Liver (tissue), 9 donors: ENCODE data around the gene DDAH2. TPM values are rescaled to one million over a fixed set of nuclear protein-coding genes. Genes with fewer than 3 reads are reported as not detected.

ENCODE experiments used
- DNase-seq: peaks from one replicate; pipeline ENCODE4 v3.0.0-alpha.2; 2017; ENCODE audit warnings: low spot score
- H3K27ac ChIP-seq, 2 donors: one replicate each; pipeline ENCODE4 v1.7.0; 2013; ENCODE audit warnings: inconsistent platforms in 2 of 2, low read length in 2 of 2, control low read depth in 1 of 2, low read depth in 1 of 2, mild to moderate bottlenecking in 1 of 2
- H3K27me3 ChIP-seq, 4 donors: one replicate each; pipeline versions ENCODE4 v1.6.1 to v1.7.0; 2013; ENCODE audit warnings: low read length in 3 of 4, inconsistent platforms in 1 of 4, mild to moderate bottlenecking in 1 of 4, moderate library complexity in 1 of 4; ENCODE audit not compliant: control insufficient read depth in 4 of 4, insufficient read depth in 4 of 4
- H3K36me3 ChIP-seq, 4 donors: one replicate each; pipeline versions ENCODE4 v1.6.1 to v1.7.0; 2013; ENCODE audit warnings: low read length in 3 of 4, mild to moderate bottlenecking in 3 of 4, low read depth in 1 of 4, moderate library complexity in 1 of 4; ENCODE audit not compliant: control insufficient read depth in 4 of 4, insufficient read depth in 3 of 4
- H3K4me1 ChIP-seq, 4 donors: one replicate each; pipeline versions ENCODE4 v1.6.1 to v1.7.0; 2013; ENCODE audit warnings: low read length in 3 of 4, mild to moderate bottlenecking in 3 of 4, moderate library complexity in 1 of 4; ENCODE audit not compliant: control insufficient read depth in 4 of 4, insufficient read depth in 4 of 4
- H3K4me3 ChIP-seq, 3 donors: one replicate each; pipeline versions ENCODE4 v1.6.1 to v1.7.0; 2013; ENCODE audit warnings: low read length in 3 of 3, control low read depth in 1 of 3, low read depth in 1 of 3, mild to moderate bottlenecking in 1 of 3
- H3K9ac ChIP-seq, 2 donors: one replicate each; pipeline ENCODE4 v1.7.0; 2013; ENCODE audit warnings: low read length in 2 of 2, mild to moderate bottlenecking in 2 of 2, moderate library complexity in 2 of 2, control low read depth in 1 of 2, low read depth in 1 of 2
- H3K9me3 ChIP-seq, 4 donors: one replicate each; pipeline versions ENCODE4 v1.6.1 to v1.7.0; 2013; ENCODE audit warnings: low read length in 3 of 4; ENCODE audit not compliant: control insufficient read depth in 4 of 4
- EGR1 ChIP-seq, 2 donors: IDR thresholded peaks; 2 replicates each; pipeline ENCODE4 v1.6.1; 2016 to 2018; ENCODE audit warnings: antibody characterized with exemption in 2 of 2, low read depth in 2 of 2
- FOXA1 ChIP-seq: IDR thresholded peaks from 2 replicates; pipeline ENCODE4 v1.6.1; 2016; ENCODE audit warnings: antibody characterized with exemption
- FOXA2 ChIP-seq: IDR thresholded peaks from 2 replicates; pipeline ENCODE4 v1.6.1; 2016; ENCODE audit warnings: antibody characterized with exemption
- GABPA ChIP-seq, 2 donors: IDR thresholded peaks in 1 of 2; conservative IDR thresholded peaks in 1 of 2; 2 replicates each; pipeline ENCODE4 v1.6.1; 2016; ENCODE audit warnings: antibody characterized with exemption in 2 of 2, mild to moderate bottlenecking in 1 of 2, moderate library complexity in 1 of 2
- HNF4A ChIP-seq, 2 donors: conservative IDR thresholded peaks; 2 replicates each; pipeline ENCODE4 v1.6.1; 2016; ENCODE audit warnings: antibody characterized with exemption in 2 of 2, mild to moderate bottlenecking in 2 of 2
- HNF4G ChIP-seq: IDR thresholded peaks from 2 replicates; pipeline ENCODE4 v1.6.1; 2016; ENCODE audit warnings: antibody characterized with exemption
- JUND ChIP-seq, 2 donors: IDR thresholded peaks; 2 replicates each; pipeline ENCODE4 v1.6.1; 2016; ENCODE audit warnings: antibody characterized with exemption in 2 of 2
- NR2F2 ChIP-seq: IDR thresholded peaks from 2 replicates; pipeline ENCODE4 v1.6.1; 2016; ENCODE audit warnings: antibody characterized with exemption
- RAD21 ChIP-seq, 2 donors: IDR thresholded peaks; 2 replicates each; pipeline ENCODE4 v1.6.1; 2016; ENCODE audit warnings: antibody characterized with exemption in 2 of 2, mild to moderate bottlenecking in 2 of 2
- RXRA ChIP-seq, 2 donors: IDR thresholded peaks; 2 replicates each; pipeline ENCODE4 v1.6.1; 2017 to 2018; ENCODE audit warnings: antibody characterized with exemption in 2 of 2, mild to moderate bottlenecking in 1 of 2
- SP1 ChIP-seq: IDR thresholded peaks from 2 replicates; pipeline ENCODE4 v1.6.1; 2018; ENCODE audit warnings: antibody characterized with exemption, mild to moderate bottlenecking
- TAF1 ChIP-seq: conservative IDR thresholded peaks from 2 replicates; pipeline ENCODE4 v1.6.1; 2016; ENCODE audit warnings: antibody characterized with exemption, mild to moderate bottlenecking
- YY1 ChIP-seq: IDR thresholded peaks from 2 replicates; pipeline ENCODE4 v1.6.1; 2016; ENCODE audit warnings: antibody characterized with exemption, mild to moderate bottlenecking
- WGBS: extraction: QIAGEN DNeasy Blood & Tissue Kit; methylation state at CpG from one replicate; pipeline ENCODE4 v1.1.7; 2013; 5-methylcytosine and 5-hydroxymethylcytosine counted together
- polyA plus RNA-seq, 2 donors: library from polyadenylated mRNA; stranded (reverse) in 1 of 2; unstranded in 1 of 2; fragments of 200-250 nt in 1 of 2; fragments of >200 nt in 1 of 2; fragmentation: Nextera tagmentation in 1 of 2; extraction: Ambion mirVana in 1 of 2; gene quantifications; one replicate each; pipeline versions ENCODE4 v1.2.1 to v1.2.3, GENCODE V29; 2013 to 2015
- total RNA-seq, 2 donors: library from RNA; depleted of rRNA; stranded (reverse); fragments of >200 nt; gene quantifications; one replicate each; pipeline ENCODE4 v1.2.3, GENCODE V29; 2014
- TF ChIP-seq, protein P1 (sequence below): IDR thresholded peaks from 2 replicates; pipeline ENCODE4 v1.6.1; 2016; ENCODE audit warnings: antibody characterized with exemption, mild to moderate bottlenecking
- TF ChIP-seq, protein P2 (sequence below): IDR thresholded peaks from 2 replicates; pipeline ENCODE4 v1.6.1; 2016; ENCODE audit warnings: antibody characterized with exemption
- TF ChIP-seq, protein P3 (sequence below): fragments of 150-350 bp; IDR thresholded peaks from 2 replicates; pipeline ENCODE4 v1.5.1; 2017; ENCODE audit warnings: improper control_type of control experiment, low read depth, low read length; ENCODE audit not compliant: missing input control
- TF ChIP-seq, protein P4 (sequence below): IDR thresholded peaks from 2 replicates; pipeline ENCODE4 v1.6.1; 2016; ENCODE audit warnings: antibody characterized with exemption
- TF ChIP-seq, protein P5 (sequence below): IDR thresholded peaks from 2 replicates; pipeline ENCODE4 v1.6.1; 2016; ENCODE audit warnings: antibody characterized with exemption
- donor health status: healthy.
- donor health status: healthy.
- donor health status: healthy.
- donor health status: healthy.
- donor health status: healthy.

DDAH2 gene
- total and polyA plus RNA-seq, 4 donors = 19.8 to 31.4 (median 23.2) TPM

DNA sequence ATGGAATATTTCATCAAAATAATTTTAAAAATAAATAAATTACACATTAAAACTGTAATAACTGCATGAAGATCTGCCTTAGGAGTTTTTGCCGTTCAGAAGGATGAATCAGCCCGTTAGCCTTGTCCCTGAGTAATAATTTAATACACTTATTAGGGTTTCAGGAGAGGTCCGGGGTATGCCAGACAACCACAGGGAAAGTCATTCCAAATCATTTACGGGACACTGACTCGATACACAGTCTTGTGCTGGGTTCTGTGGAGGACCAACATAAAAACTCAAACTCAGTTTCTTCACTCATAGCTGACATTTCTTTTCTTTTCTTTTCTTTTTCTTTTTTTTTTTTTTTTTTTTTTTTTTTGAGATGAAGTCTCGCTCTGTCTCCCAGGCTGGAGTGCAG, 23.2 kb downstream of the DDAH2 start:
- peaks cover 0 to 15% (median 11%) of the 10 kb centered on the region in 4 donors for H3K4me1 ChIP-seq
- no peaks in the 10 kb centered on the region for H3K36me3 ChIP-seq
- H3K27me3 ChIP-seq = no peaks in the 10 kb centered on the region
- no peak overlapping the region for H3K4me3 ChIP-seq
- H3K9me3 ChIP-seq = no peaks in the 10 kb centered on the region
- no peak for DNase-seq
- TF ChIP-seq, protein P1, sequence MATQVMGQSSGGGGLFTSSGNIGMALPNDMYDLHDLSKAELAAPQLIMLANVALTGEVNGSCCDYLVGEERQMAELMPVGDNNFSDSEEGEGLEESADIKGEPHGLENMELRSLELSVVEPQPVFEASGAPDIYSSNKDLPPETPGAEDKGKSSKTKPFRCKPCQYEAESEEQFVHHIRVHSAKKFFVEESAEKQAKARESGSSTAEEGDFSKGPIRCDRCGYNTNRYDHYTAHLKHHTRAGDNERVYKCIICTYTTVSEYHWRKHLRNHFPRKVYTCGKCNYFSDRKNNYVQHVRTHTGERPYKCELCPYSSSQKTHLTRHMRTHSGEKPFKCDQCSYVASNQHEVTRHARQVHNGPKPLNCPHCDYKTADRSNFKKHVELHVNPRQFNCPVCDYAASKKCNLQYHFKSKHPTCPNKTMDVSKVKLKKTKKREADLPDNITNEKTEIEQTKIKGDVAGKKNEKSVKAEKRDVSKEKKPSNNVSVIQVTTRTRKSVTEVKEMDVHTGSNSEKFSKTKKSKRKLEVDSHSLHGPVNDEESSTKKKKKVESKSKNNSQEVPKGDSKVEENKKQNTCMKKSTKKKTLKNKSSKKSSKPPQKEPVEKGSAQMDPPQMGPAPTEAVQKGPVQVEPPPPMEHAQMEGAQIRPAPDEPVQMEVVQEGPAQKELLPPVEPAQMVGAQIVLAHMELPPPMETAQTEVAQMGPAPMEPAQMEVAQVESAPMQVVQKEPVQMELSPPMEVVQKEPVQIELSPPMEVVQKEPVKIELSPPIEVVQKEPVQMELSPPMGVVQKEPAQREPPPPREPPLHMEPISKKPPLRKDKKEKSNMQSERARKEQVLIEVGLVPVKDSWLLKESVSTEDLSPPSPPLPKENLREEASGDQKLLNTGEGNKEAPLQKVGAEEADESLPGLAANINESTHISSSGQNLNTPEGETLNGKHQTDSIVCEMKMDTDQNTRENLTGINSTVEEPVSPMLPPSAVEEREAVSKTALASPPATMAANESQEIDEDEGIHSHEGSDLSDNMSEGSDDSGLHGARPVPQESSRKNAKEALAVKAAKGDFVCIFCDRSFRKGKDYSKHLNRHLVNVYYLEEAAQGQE = no peak
- no peak for TF ChIP-seq GABPA (IDR thresholded peaks at IDR 0.05 in 1 of 2, conservative IDR thresholded peaks at IDR 0.05 in 1 of 2)
- H3K27ac ChIP-seq = no peak overlapping the region
- WGBS = 94% methylated on average over 6 of the region's 6 CpGs
- H3K9ac ChIP-seq = no peak overlapping the region

DNA sequence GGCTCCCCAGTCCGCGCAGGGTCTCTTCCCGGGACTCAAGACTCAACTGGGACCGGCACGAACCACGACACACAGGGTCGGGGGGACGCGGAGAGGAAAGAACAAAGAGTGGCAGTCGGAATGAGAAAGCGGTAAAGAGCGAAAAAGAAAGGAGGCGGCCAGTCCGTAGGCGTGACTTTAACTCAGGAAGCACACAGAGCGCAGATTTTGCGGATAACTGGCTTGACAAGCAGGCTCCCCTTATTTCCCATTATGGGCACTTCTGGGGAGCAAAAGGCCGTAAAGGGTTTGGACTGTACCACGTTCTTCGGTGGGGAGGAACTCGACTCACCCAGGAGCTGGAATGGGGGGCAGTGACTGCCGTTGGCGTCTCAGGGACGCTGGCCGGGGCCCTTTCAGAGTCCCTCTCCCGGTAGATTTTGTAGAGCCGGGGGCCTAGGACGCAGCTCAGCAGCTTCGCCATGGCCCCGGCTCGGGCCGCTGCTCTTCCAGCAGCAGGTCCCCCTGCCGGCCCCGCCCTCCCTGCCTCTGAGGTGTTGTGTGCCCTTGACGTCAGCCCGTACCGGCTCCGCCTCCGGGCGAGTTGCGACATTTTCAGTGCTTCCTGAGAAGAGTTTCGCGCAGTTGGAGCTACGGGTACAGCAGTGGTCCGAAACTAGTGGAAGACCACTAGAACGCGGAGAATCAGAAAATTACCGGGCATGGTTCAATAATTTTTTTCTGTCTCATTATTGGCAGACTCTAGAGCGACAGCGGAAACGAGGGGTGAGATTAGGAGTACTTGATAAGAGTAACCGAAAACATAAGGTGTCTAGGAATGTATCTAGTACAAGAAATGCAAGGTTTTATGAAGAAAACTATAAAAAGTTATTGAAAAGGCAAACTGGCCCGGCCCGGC, 26.0 kb downstream of the DDAH2 start, which contains the start of gene ABHD16A:
ABHD16A (minus strand) TSS at position 506 of the 898 bp plus-strand sequence; CDS start at position 463, 43 bp downstream.
- H3K4me1 ChIP-seq = peaks cover 0 to 17% (median 14%) of the 10 kb centered on the region in 4 donors
- DNase-seq = peak; percentile 98
- peak within 1 kb of the TSS; percentile 94 for H3K27ac ChIP-seq
- TF ChIP-seq FOXA1 = peak; percentile 73
- TF ChIP-seq, protein P2, sequence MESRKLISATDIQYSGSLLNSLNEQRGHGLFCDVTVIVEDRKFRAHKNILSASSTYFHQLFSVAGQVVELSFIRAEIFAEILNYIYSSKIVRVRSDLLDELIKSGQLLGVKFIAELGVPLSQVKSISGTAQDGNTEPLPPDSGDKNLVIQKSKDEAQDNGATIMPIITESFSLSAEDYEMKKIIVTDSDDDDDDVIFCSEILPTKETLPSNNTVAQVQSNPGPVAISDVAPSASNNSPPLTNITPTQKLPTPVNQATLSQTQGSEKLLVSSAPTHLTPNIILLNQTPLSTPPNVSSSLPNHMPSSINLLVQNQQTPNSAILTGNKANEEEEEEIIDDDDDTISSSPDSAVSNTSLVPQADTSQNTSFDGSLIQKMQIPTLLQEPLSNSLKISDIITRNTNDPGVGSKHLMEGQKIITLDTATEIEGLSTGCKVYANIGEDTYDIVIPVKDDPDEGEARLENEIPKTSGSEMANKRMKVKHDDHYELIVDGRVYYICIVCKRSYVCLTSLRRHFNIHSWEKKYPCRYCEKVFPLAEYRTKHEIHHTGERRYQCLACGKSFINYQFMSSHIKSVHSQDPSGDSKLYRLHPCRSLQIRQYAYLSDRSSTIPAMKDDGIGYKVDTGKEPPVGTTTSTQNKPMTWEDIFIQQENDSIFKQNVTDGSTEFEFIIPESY = peak; percentile 97
- TF ChIP-seq, protein P3, sequence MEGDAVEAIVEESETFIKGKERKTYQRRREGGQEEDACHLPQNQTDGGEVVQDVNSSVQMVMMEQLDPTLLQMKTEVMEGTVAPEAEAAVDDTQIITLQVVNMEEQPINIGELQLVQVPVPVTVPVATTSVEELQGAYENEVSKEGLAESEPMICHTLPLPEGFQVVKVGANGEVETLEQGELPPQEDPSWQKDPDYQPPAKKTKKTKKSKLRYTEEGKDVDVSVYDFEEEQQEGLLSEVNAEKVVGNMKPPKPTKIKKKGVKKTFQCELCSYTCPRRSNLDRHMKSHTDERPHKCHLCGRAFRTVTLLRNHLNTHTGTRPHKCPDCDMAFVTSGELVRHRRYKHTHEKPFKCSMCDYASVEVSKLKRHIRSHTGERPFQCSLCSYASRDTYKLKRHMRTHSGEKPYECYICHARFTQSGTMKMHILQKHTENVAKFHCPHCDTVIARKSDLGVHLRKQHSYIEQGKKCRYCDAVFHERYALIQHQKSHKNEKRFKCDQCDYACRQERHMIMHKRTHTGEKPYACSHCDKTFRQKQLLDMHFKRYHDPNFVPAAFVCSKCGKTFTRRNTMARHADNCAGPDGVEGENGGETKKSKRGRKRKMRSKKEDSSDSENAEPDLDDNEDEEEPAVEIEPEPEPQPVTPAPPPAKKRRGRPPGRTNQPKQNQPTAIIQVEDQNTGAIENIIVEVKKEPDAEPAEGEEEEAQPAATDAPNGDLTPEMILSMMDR = peak; percentile 9
- peak; percentile 92 for TF ChIP-seq YY1
- TF ChIP-seq TAF1 = peak; percentile 54
- peak; percentile 15 for TF ChIP-seq HNF4G
- peak; percentile 48 to 61 for TF ChIP-seq RAD21 (IDR thresholded peaks at IDR 0.05)
- TF ChIP-seq EGR1 (IDR thresholded peaks at IDR 0.05; ENCODE audit: low read depth in 2 of 2) = peak; percentile 55 to 60
- TF ChIP-seq, protein P4, sequence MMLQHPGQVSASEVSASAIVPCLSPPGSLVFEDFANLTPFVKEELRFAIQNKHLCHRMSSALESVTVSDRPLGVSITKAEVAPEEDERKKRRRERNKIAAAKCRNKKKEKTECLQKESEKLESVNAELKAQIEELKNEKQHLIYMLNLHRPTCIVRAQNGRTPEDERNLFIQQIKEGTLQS = peak; percentile 59
- TF ChIP-seq NR2F2 = peak; percentile 9
- TF ChIP-seq RXRA (IDR thresholded peaks at IDR 0.05) = peak; percentile 63 to 66
- TF ChIP-seq GABPA (IDR thresholded peaks at IDR 0.05 in 1 of 2, conservative IDR thresholded peaks at IDR 0.05 in 1 of 2) = peak; percentile 46 to 87
- peak in 1 of 2 donors; percentile 87 for TF ChIP-seq JUND (IDR thresholded peaks at IDR 0.05)
- TF ChIP-seq FOXA2 = peak; percentile 66
- TF ChIP-seq SP1 = peak; percentile 75
- TF ChIP-seq HNF4A (conservative IDR thresholded peaks at IDR 0.05) = peak; percentile 57 to 72
- TF ChIP-seq, protein P1 = peak; percentile 79
- TF ChIP-seq, protein P5, sequence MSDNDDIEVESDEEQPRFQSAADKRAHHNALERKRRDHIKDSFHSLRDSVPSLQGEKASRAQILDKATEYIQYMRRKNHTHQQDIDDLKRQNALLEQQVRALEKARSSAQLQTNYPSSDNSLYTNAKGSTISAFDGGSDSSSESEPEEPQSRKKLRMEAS = peak; percentile 87
- whole genome bisulfite sequencing = under 1% methylated on average over 54 of the region's 54 CpGs
- H3K9me3 ChIP-seq = no peaks in the 10 kb centered on the region
- H3K27me3 ChIP-seq = no peaks in the 10 kb centered on the region
- H3K9ac ChIP-seq = peak within 1 kb of the TSS; percentile 85 to 98
- peak within 1 kb of the TSS; percentile 72 to 96 (median 73) for H3K4me3 ChIP-seq
- H3K36me3 ChIP-seq = peaks cover 0 to 5% (median 3%) of the 10 kb centered on the region in 4 donors
